H1 (cell line): ENCODE data around the gene TRAF6. TPM values are rescaled to one million over a fixed set of nuclear protein-coding genes. Genes with fewer than 3 reads are reported as not detected.

ENCODE experiments used
- KDM1A ChIP-seq: fragments of 200-600, 300-600 bp; sonication (generic); IDR thresholded peaks from 2 replicates; pipeline ENCODE4 v1.7.1; 2016; ENCODE audit warnings: mild to moderate bottlenecking, low read length, borderline replicate concordance
- MAFK ChIP-seq: IDR thresholded peaks from 2 replicates; pipeline ENCODE4 v1.6.1; 2012; ENCODE audit warnings: low read depth, mild to moderate bottlenecking, improper control_type of control experiment, low read length
- RNF2 ChIP-seq: fragments of 200-900, 300-1000 bp; sonication (generic); IDR thresholded peaks from 2 replicates; pipeline ENCODE4 v1.7.1; 2016; ENCODE audit warnings: borderline replicate concordance, low read depth, mild to moderate bottlenecking, antibody characterized with exemption, low read length; ENCODE audit not compliant: poor library complexity, severe bottlenecking; ENCODE audit errors: missing control alignments
- SP4 ChIP-seq: IDR thresholded peaks from 2 replicates; pipeline ENCODE4 v1.6.1; 2012; ENCODE audit warnings: low read length, inconsistent platforms
- SUZ12 ChIP-seq: fragments of 200-600 bp; sonication (generic); IDR thresholded peaks from 2 replicates; pipeline ENCODE4 v1.6.1; 2012; ENCODE audit warnings: mild to moderate bottlenecking, inconsistent platforms, low read length, moderate library complexity, mixed read lengths
- polyA plus RNA-seq, 7 experiments: library from polyadenylated mRNA; depleted of rRNA in 3 of 7; stranded (reverse) in 5 of 7; unstranded in 2 of 7; fragments of >200 nt in 5 of 7; fragments of 200-250 nt in 2 of 7; gene quantifications; 1 replicate in 5 of 7; 2 replicates in 1 of 7; 4 replicates in 1 of 7; pipeline versions ENCODE4 v1.2.1 to v1.2.3, GENCODE V29; 2011 to 2013; ENCODE audit warnings: missing spikeins in 2 of 7, mixed read lengths in 2 of 7
- total RNA-seq: library from RNA; stranded (reverse); fragmentation: NEBNext Ultra II Directional; extraction: Animal tissue kit (Norgen Biotek cat#: 25700); gene quantifications from 2 replicates; pipeline ENCODE4 v1.2.1, GENCODE V29; 2021

TRAF6 gene
- total and polyA plus RNA-seq, 2 of the 8 experiments (the other 6 are each of a cell fraction or from before 2014, with no cell fraction given), result 4.6 to 8.8 TPM

GRCh38 chr11:36449561-36450096 lies 60.4 kb downstream of the TRAF6 start (continued):
- TF ChIP-seq KDM1A (no peak), RNF2 (no peak), SUZ12 (no peak), SP4 (no peak), MAFK (no peak)
